A673 (cell line): ENCODE results near the gene AP1S2. TPM values are rescaled to one million over a fixed set of nuclear protein-coding genes. Genes with fewer than 3 reads are reported as not detected.

Source experiments
- BruUV-seq: library from RNA; stranded (reverse); fragments of 400-500 nt; replicated peaks from 2 replicates; lab custom pipeline; 2021; lab: Mats Ljungman, UMichigan
- CTCF ChIA-PET: fragments of 300-600 bp; sonication (Branson Sonifier 250); formaldehyde crosslinking; loops from one replicate; lab custom pipeline; 2022; ENCODE audit warnings: antibody characterized with exemption; lab: Charles Lee
- POLR2A ChIA-PET: fragments of 300-600 bp; sonication (Branson Sonifier 250); formaldehyde crosslinking; loops from one replicate; lab custom pipeline; 2022; ENCODE audit warnings: antibody characterized with exemption; ENCODE audit not compliant: low non-redundant PET; lab: Charles Lee
- DNase-seq: peaks from one replicate; pipeline ENCODE4 v3.0.0-alpha.2; 2015; ENCODE audit warnings: low spot score
- H3K27ac ChIP-seq: fragments of 200-600 bp; sonication (generic); 2 replicates; pipeline ENCODE4 v1.5.1; 2016; ENCODE audit warnings: mixed run types, low read depth, mild to moderate bottlenecking, mixed read lengths, antibody characterized with exemption, low read length; ENCODE audit not compliant: poor library complexity, severe bottlenecking
- H3K27me3 ChIP-seq: fragments of 200-600 bp; sonication (generic); replicated peaks from 2 replicates; pipeline ENCODE4 v1.6.1; 2017; ENCODE audit warnings: mixed run types, low read depth, mild to moderate bottlenecking, mixed read lengths, antibody characterized with exemption, low read length; ENCODE audit not compliant: insufficient read depth, poor library complexity
- H3K36me3 ChIP-seq: fragments of 200-600 bp; sonication (generic); 2 replicates; pipeline ENCODE4 v1.6.1; 2016; ENCODE audit warnings: mixed run types, mild to moderate bottlenecking, mixed read lengths, antibody characterized with exemption, low read length; ENCODE audit not compliant: insufficient read depth, poor library complexity, severe bottlenecking
- H3K4me1 ChIP-seq: fragments of 200-600 bp; sonication (generic); 2 replicates; pipeline ENCODE4 v1.6.1; 2017; ENCODE audit warnings: mixed run types, mild to moderate bottlenecking, mixed read lengths, antibody characterized with exemption, low read length; ENCODE audit not compliant: insufficient read depth, poor library complexity, severe bottlenecking
- H3K4me3 ChIP-seq: fragments of 200-600 bp; sonication (generic); 2 replicates; pipeline ENCODE4 v1.5.1; 2016; ENCODE audit warnings: low read depth, mixed run types, mild to moderate bottlenecking, mixed read lengths, low read length; ENCODE audit not compliant: poor library complexity, severe bottlenecking
- H3K9me3 ChIP-seq: fragments of 200-600 bp; sonication (generic); 2 replicates; pipeline ENCODE4 v1.6.1; 2016; ENCODE audit warnings: mixed run types, low read depth, mild to moderate bottlenecking, mixed read lengths, antibody characterized with exemption, low read length; ENCODE audit not compliant: poor library complexity, severe bottlenecking
- CTCF ChIP-seq: fragments of 300-800, 200-600 bp; sonication (generic); conservative IDR thresholded peaks from 2 replicates; pipeline ENCODE4 v1.5.1; 2017; ENCODE audit warnings: low read depth, mild to moderate bottlenecking, antibody characterized with exemption, low read length, moderate library complexity, mixed read lengths
- EZH2 ChIP-seq: fragments of 200-600 bp; sonication (generic); IDR thresholded peaks from 2 replicates; pipeline ENCODE4 v1.6.1; 2017; ENCODE audit warnings: borderline replicate concordance, low read depth, mild to moderate bottlenecking, mixed read lengths, antibody characterized with exemption, low read length; ENCODE audit not compliant: poor library complexity, severe bottlenecking
- intact Hi-C: fragments of 100-400 bp; cut with micrococcal nuclease; formaldehyde crosslinking; loops from one replicate; pipeline ENCODE4 v1.10.0; 2022; ENCODE audit not compliant: unreplicated experiment
- total RNA-seq: library from RNA; stranded (reverse); gene quantifications from 2 replicates; pipeline ENCODE4 v1.2.3, GENCODE V29; 2021

AP1S2 gene
- total RNA-seq, 1 experiment from 2014 or later = 59.3 TPM

GRCh38 chrX:15781961-15782699 lies 72.5 kb downstream of the AP1S2 start:
- Histone ChIP-seq H3K27ac (no peak overlapping the region), H3K27me3 (no peaks in the 10 kb centered on the region), H3K36me3 (peaks cover 18% of the 10 kb centered on the region), H3K4me3 (no peak overlapping the region), H3K9me3 (no peaks in the 10 kb centered on the region), H3K4me1 (no peaks in the 10 kb centered on the region)
- DNase-seq = no peak
- BruUV-seq = no TSS peak
- ChIA-PET CTCF (no interaction called here), POLR2A (no interaction called here)
- no peak for TF ChIP-seq EZH2
- TF ChIP-seq CTCF = no peak
- intact Hi-C loops = no loop called here

Other genes starting within 250 kb of the AP1S2 start
- 0.26 TPM in 1 of 2 replicates, not detected in the other for gene CLTRN, start 190.0 kb downstream of the AP1S2 start, total RNA-seq
- gene CA5B, start 116.5 kb downstream of the AP1S2 start, total RNA-seq = 9.4 and 13.2 TPM in 2 replicates
- gene ZRSR2, start 64.3 kb downstream of the AP1S2 start, total RNA-seq = 16.1 and 18.1 TPM in 2 replicates